Type B pancreatic cell (in vitro differentiated cells): ENCODE measurements around the gene SCLY. TPM values are rescaled to one million over a fixed set of nuclear protein-coding genes. Genes with fewer than 3 reads are reported as not detected.

ENCODE experiments used
- DNase-seq: peaks from one replicate; pipeline ENCODE4 v3.0.0; 2021; ENCODE audit warnings: mixed read lengths; ENCODE audit not compliant: unreplicated experiment; ENCODE audit errors: extremely low spot score
- H3K27ac Mint-ChIP-seq: 2 replicates; pipeline ENCODE4 v1.8.0; 2021; ENCODE audit warnings: mild to moderate bottlenecking, mixed read lengths
- H3K27me3 Mint-ChIP-seq: 2 replicates; pipeline ENCODE4 v1.8.0; 2021; ENCODE audit warnings: mixed read lengths
- H3K36me3 Mint-ChIP-seq: 2 replicates; pipeline ENCODE4 v1.8.0; 2021; ENCODE audit warnings: mixed read lengths
- H3K4me1 Mint-ChIP-seq: one replicate; pipeline ENCODE4 v1.8.0; 2021; ENCODE audit warnings: mixed read lengths; ENCODE audit not compliant: unreplicated experiment
- H3K4me3 Mint-ChIP-seq: 2 replicates; pipeline ENCODE4 v1.8.0; 2021; ENCODE audit warnings: mild to moderate bottlenecking, mixed read lengths
- H3K9me3 Mint-ChIP-seq: 2 replicates; pipeline ENCODE4 v1.8.0; 2021; ENCODE audit warnings: mixed read lengths
- total RNA-seq: library from RNA; stranded (reverse); gene quantifications from 2 replicates; pipeline ENCODE4 v1.2.1, GENCODE V29; 2021; ENCODE audit warnings: low replicate concordance
- TF ChIP-seq, protein P1 (sequence below): fragments of 200-600 bp; sonication (generic); conservative IDR thresholded peaks from 2 replicates; pipeline ENCODE4 v1.5.0; 2021; ENCODE audit warnings: antibody characterized with exemption, mild to moderate bottlenecking

SCLY gene
- total RNA-seq, 1 donor from 2014 or later = 34.5 TPM

DNA sequence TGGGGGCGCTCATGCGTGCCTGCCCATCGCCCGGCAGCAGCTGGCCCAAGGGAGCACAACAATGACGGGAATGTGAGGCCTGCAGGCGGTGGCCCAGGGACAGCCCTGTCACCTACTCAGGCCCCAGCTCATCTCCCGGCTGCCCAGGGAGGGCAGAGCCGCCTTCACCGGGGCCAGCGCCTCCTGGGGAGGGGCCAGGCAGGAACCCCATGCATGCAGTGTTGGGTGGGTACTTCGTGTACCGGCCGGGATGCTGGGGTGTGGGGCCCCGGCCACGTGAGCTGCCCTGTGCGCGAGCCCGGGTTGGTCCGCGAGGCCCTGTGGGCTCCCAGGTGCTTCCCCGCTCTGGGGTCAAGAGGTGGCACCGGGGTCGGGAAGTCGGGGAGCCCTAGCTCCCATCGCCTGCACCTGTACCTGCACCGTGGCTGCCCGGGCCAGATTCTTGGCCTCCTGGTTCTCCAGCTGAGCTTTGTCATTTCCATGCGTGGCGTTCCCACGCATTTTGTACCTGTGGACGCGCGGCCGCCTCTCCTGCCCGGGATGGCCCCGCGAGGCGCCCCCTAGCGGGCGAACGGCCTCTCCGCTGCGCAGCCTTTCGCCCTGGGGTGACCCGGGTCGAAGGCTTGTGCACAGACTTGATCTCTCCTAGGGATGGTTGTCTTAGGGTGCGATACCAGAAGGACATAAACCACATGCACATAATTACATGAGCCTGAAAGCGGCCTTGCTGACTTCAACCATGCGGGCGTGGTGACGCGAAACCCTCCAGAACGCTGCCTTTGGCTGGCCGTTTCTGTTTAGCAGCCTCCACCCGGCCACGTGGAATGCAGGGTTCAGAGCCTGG is 78.6 kb downstream of the SCLY start:
- H3K9me3 Mint-ChIP-seq = no peaks in the 10 kb centered on the region
- DNase-seq = no peak
- no peaks in the 10 kb centered on the region for H3K36me3 Mint-ChIP-seq

DNA sequence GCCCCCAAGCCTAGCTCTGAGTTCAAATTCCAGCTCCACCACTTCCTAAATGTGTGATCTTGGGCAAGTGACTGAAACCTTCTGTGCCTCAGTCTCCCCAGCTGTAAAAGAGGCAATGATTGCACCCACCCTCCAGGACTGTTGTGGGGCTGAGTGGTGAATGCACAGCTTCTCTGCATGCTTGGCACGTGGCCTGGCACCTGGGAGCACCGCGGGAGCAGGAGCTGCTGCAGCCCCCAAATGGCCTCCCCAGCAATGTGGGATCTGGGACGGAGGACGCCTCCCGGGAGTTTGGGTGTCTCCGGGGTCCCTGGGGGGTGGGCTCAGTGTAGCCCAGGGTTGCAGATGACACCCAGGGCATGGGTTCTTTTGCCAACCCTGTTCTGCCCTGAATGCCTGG is 79.2 kb downstream of the SCLY start:
- Mint-ChIP-seq H3K4me1 (peaks cover 6% of the 10 kb centered on the region), H3K4me3 (no peak overlapping the region), H3K27ac (no peak overlapping the region), H3K36me3 (no peaks in the 10 kb centered on the region), H3K27me3 (no peaks in the 10 kb centered on the region), H3K9me3 (no peaks in the 10 kb centered on the region)
- no peak for DNase-seq
- TF ChIP-seq, protein P1, sequence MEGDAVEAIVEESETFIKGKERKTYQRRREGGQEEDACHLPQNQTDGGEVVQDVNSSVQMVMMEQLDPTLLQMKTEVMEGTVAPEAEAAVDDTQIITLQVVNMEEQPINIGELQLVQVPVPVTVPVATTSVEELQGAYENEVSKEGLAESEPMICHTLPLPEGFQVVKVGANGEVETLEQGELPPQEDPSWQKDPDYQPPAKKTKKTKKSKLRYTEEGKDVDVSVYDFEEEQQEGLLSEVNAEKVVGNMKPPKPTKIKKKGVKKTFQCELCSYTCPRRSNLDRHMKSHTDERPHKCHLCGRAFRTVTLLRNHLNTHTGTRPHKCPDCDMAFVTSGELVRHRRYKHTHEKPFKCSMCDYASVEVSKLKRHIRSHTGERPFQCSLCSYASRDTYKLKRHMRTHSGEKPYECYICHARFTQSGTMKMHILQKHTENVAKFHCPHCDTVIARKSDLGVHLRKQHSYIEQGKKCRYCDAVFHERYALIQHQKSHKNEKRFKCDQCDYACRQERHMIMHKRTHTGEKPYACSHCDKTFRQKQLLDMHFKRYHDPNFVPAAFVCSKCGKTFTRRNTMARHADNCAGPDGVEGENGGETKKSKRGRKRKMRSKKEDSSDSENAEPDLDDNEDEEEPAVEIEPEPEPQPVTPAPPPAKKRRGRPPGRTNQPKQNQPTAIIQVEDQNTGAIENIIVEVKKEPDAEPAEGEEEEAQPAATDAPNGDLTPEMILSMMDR = no peak

More for the DNA sequence above, 78.6 kb downstream of the SCLY start:
- H3K27me3 Mint-ChIP-seq = no peaks in the 10 kb centered on the region
- H3K4me3 Mint-ChIP-seq = no peak overlapping the region
- no peak overlapping the region for H3K27ac Mint-ChIP-seq
- TF ChIP-seq, protein P1 = peak; percentile 77
- H3K4me1 Mint-ChIP-seq = peaks cover 6% of the 10 kb centered on the region

DNA sequence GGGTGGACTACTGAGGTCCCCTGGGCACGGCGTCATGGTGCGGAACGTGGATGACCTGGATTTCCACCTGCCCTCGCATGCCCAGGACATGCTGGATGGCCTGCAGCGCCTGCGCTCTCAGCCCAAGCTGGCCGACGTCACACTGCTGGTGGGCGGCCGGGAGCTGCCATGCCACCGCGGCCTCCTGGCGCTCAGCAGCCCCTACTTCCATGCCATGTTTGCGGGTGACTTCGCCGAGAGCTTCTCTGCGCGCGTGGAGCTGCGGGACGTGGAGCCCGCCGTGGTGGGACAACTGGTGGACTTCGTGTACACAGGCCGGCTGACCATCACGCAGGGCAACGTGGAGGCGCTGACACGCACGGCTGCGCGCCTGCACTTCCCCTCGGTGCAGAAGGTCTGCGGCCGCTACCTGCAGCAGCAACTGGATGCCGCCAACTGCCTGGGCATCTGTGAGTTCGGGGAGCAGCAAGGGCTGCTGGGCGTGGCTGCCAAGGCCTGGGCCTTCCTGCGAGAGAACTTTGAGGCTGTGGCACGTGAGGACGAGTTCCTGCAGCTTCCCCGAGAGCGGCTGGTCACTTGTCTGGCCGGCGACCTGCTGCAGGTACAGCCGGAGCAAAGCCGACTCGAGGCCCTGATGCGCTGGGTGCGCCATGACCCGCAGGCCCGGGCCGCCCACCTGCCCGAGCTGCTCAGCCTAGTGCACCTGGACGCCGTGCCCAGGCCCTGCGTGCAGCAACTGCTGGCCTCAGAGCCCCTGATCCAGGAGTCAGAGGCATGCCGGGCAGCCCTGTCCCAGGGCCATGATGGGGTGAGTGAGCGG is 80.1 kb downstream of the SCLY start:
- Mint-ChIP-seq H3K27me3 (no peaks in the 10 kb centered on the region), H3K9me3 (no peaks in the 10 kb centered on the region), H3K4me3 (no peak overlapping the region), H3K4me1 (peaks cover 6% of the 10 kb centered on the region), H3K27ac (no peak overlapping the region), H3K36me3 (no peaks in the 10 kb centered on the region)
- DNase-seq = no peak
- TF ChIP-seq, protein P1 = no peak

- DNase-seq = no peak
- H3K9me3 Mint-ChIP-seq = no peaks in the 10 kb centered on the region
- TF ChIP-seq, protein P1 = no peak
- H3K27ac Mint-ChIP-seq = peak overlapping the region; percentile 25
- no peaks in the 10 kb centered on the region for H3K36me3 Mint-ChIP-seq
- H3K4me3 Mint-ChIP-seq = no peak overlapping the region
- peaks cover 6% of the 10 kb centered on the region for H3K4me1 Mint-ChIP-seq
- H3K27me3 Mint-ChIP-seq = no peaks in the 10 kb centered on the region
Observed at GRCh38 chr2:238141541-238142318, 80.9 kb downstream of the SCLY start.

DNA sequence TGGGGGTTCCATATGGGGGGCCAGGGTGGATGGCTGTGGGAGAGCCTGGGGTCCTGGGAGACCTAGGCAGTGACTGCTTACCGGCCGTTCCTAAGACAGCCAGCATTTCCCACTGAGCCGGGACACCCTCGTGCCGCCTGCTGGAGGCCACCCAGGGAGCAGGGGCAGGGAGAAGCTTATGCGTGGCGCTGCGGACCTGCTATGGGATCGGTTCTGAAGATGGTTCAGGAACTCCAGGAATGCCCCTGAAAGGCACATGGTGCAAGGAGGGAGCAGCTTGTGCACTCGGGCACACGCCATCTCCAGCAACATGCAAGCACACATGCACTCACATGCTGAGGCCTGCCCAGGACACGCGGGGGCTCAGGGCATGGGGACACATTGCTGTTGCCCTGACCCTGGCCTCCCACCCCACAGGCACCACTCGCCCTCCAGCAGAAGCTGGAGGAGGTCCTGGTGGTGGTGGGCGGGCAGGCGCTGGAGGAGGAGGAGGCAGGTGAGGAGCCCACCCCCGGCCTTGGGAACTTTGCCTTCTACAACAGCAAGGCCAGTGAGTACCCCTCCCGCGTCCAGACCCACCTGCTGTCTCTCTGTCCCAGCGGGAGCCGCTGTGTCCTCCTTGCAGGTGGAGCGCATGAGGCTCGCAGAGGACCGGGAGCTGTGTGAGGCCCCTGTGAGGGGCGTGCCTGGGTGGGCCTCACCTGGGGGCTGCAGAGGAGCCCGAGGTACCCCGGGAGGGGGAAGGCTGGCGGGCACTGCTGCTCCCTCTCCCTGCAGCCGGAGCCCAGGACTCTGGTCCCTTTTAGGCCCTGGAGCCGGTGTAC is 81.8 kb downstream of the SCLY start:
- Mint-ChIP-seq H3K36me3 (no peaks in the 10 kb centered on the region), H3K4me1 (peaks cover 6% of the 10 kb centered on the region), H3K9me3 (no peaks in the 10 kb centered on the region), H3K27ac (no peak overlapping the region), H3K27me3 (no peaks in the 10 kb centered on the region), H3K4me3 (no peak overlapping the region)
- TF ChIP-seq, protein P1 = no peak
- DNase-seq = no peak
